NT2/D1 (cell line): Measurements from ENCODE around the gene KLHL26.

Experiments used
- SUZ12 ChIP-seq: IDR thresholded peaks from 2 replicates; pipeline ENCODE4 v1.6.1; 2011; ENCODE audit not compliant: insufficient read length, insufficient read depth; ENCODE audit errors: extremely low read depth
- YY1 ChIP-seq: IDR thresholded peaks from 2 replicates; pipeline ENCODE4 v1.6.1; 2011; ENCODE audit not compliant: insufficient read length, insufficient read depth
- ZNF274 ChIP-seq: IDR thresholded peaks from 2 replicates; pipeline ENCODE4 v1.6.1; 2011; ENCODE audit warnings: mild to moderate bottlenecking, low read depth, low read length

DNA sequence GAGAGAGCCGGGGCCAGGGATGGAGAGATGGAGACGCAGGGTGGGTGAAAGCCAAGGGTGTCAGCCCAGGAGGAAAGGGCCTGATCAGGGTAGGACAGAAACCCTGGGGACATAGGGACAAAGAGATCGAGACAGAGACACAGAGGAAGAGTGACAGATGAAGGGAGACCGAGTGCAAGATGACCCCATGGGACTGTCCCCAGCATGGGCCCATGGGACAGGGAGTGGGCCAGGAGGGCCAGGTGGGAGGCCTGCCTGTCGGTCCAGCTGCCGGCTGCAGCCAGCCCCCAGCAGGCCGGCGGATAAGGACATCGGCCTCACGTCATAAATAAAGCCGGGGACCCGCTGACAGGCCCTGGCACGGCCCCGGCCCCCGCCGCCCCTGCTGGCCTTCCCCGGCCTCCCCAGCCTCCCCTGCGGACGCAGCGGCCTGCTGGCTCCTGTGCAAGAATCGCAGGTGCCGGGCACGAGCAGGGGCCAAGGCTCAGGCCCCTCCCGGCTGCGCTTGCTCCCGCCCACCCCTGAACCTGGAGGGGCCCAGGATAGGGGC lies 41.9 kb upstream of the KLHL26 start:
- TF ChIP-seq ZNF274 (no peak), YY1 (no peak), SUZ12 (no peak)
